Measurements from ENCODE around the gene TNFRSF8.
"Not testable (repeated sequence)": the region's sequence is repeated elsewhere in the genome, so short reads cannot be mapped to it uniquely, and the experiment has no call there.

The TNFRSF8 gene

DNA sequence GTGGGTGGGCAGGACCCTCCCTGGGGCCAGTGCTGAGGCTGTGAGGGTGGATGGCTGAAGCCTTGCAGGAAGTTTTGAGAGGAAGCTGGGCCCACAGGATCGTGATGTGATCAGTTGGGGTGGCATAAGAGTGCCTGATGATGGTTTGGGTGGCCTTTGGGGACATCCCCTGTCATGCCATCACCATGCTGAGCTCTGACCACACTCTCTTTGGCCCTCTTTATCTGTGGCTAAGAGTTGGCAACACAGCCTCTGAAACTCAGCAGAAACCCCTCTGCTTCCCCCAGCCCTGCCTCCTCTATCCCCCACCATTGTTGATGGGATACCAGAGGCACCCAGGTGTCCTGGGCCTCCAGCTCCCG is 24.0 kb upstream of the TNFRSF8 start:
- DNase-seq: no peak

DNA sequence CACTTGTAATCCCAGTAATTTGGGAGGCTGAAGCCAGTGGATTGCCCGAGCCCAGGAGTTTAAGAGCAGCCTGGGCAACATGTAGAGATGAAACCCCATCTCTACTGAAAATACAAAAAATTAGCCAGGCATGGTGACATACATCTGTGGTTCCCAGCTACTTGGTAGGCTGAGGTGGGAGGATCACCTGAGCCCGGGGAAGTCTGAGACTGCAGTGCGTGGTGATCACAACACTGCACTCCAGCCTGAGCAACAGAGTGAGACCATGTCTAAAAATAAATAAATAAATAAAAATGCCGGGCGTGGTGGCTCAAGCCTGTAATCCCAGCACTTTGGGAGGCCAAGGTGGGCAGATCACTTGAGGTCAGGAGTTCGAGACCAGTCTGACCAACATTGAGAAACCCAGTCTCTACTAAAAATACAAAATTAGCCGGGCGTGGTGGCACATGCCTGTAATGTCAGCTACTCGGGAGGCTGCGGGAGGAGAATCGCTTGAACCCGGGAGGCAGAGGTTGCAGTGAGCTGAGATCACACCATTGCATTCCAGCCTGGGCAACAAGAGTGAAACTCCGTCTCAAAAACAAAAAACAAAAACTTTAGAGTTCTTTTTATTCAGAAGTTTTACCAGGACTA is 23.2 kb upstream of the TNFRSF8 start:
- DNase-seq: not testable (repeated sequence)

DNA sequence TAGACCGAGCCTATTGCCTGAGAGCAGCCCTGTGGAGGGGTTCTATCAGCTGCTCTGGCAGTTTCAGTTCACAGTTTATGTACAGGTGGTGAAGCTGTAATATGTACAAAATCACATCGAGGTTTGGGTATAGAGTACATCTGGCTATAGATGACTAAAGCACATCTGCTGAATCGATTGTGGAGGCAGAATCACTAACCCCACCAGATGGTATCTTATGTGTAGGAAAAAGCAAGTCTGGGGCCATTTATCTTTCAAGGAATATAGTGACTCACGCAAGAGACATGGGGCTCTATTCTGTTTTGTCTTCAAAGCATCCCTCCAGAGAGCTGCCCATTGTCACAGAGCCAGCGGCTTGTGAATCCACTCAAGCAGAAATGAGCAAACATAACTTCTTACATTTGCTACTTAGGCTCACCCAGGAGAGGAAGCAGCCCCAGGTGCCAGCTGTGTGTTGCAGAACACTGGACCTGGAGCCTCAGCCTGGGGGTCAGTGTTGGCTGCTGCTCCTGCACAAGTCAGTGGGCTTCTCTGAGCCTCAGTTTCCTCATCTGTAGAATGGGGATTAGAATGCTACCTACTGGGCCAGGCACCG is 22.5 kb upstream of the TNFRSF8 start:
- peak; percentile 77 for DNase-seq

DNA sequence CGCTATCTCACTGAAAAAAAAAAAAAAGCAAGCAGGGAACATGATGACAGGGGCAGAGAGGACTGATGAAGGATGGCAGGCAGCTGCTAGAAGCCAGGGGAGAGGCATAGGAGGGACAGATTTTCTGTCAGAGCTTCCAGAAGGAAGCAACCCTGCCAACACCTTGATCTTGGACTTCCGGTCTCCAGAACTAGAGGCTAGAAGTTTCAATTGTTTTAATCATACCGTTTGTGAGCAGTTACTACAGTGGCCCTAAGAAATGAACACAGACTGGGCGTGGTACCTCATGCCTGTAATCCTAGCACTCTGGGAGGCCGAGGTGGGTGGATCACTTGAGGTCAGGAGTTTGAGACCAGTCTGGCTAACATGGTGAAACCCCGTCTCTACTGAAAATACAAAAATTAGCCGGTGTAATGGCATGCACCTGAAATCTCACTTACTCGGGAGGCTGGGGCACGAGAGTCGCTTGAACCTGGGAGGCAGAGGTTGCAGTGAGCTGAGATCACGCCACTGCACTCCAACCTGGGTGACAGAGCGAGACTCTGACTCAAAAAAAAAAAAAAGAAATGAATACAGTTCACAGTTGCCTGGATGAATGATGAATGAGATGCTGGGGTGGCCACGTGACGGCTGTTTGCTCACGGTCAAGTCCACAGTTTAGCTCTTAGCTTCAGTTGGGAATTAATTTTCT is 18.8 kb upstream of the TNFRSF8 start:
- DNase-seq: peak; percentile 73

DNA sequence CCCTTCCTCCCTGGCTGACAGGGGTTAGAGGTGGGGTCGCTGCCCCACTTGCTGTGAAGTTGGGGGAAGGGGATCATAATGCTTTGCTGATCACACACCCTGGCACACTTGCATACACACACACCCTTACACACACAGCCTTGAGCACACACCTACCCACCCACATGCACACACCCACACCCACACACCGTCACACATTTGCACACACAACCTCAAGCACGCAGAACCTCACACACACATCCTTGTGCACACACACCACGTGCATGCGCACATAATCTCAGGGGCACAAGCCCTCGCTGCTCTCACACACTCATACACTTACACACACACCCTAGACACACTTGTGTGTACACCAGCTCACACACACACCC is 16.4 kb upstream of the TNFRSF8 start:
- DNase-seq: no peak

DNA sequence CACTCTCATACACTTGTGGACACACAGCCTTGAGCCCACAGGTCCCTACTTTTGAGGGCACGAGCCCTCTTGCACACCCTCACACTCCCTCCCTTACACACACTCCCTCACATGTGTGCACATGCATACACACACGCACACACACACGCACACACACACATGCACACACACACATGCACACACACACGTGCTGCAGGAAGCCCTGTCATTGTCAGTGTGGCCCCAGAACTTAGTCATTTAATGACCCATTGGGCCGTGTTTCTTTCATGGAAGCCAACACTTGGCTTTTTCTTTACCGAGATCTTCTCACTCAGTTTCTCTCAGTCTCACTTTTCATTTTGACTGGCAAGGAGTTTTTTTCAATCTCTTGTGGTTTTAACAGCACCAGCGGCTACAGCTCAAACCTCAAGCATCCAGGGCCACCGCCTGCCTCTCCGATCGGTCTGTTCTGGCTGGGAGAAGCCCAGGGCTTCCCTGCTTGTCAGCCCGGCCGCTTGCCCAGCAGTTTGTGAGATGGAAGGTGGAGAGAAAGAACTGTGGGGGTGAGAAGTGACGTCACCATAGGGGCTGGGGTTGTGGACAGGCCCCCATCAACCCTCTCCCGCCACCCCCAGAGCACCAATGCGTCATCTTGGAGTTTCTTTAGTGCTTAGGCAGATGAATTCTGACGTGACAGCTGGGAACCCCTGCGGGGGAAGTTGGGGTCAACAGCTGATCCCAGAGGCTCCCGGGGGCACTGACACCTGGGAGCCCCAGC is 15.8 kb upstream of the TNFRSF8 start:
- DNase-seq: peak; percentile 94

DNA sequence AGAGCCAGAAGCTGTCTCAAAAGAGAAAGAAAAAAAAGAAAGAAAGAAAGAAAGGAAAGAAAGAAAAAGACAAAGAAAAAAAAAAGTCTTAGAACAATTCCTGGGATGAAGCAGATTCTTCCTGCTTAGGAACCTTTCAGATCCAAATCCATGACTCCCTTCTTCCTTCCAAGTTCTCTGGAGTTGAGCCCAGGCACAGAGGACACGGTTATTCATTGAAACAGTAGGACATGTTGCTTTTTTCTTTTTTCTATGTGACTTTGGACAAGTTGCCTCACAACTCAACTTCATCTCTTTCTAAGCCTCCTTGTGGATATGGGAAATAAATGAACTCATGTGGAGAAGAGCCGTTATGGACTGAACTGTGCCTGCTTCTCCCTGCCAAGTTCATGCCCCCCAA is 14.7 kb upstream of the TNFRSF8 start:
- DNase-seq: no peak

DNA sequence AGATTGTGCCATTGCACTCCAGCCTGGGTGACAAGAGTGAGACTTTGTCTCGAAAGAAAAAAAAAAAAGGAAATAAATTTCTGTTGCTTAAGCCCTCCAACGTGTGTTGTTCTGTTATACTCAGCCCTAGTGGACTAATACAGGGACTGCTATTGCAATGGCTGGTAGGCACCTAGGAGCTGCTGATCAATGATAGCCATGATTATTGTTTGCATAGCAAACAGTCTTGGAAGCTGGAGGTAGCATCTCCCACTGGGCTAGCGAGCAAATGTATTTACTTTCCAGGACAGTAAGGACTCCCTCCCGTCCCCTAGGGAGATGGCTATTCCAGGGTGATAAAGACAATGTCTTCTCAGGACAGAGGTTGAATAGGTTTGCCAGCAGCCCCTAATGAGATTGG is 13.5 kb upstream of the TNFRSF8 start:
- no peak for DNase-seq

DNA sequence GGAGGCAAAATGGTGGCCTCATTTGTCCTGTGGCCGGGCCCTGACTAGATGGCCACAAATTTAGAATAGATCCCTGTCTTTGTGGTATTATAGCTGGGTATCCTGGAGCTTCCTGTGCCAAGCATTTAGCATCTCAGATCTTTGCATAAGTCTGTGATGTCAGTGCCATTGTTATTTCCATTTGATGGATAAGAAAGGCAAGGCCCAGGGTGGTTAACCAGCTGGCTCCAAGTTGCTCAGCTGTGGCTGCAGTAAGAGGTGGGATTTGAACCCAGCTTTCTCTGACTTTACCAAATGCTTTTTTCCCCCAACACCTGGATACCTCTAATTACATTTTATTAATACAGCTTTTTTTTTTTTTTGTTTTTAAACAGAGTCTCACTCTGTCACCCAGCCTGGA is 11.7 kb upstream of the TNFRSF8 start:
- no peak for DNase-seq

DNA sequence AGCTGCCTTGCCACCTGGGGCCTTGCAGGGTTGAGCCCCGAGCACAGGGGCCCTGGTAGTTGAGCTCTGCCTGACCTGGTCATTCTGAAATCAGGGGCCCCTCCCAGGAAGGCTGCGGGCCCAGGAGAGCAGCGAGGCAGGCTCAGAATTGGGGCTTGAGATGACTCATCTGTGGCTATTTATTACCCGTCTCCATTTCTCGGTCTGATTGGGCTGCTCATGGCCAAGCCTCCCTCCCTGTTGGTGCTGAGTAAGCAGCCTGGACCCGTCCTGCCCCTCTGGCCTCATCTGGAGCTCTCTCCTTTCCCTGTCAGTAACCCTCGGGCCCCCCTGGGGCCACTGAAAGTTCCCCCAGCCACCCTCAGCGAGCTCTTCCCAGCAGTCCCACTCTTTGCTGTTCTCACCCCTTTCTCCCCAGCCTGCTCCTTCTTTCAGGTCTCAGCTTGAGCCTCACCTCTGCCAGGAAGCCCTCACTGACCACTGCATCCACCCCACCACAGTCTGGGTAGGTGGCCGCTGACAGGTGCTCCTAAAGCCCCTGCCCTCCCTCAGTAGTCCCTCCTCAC is 11.0 kb upstream of the TNFRSF8 start:
- peak; percentile 95 for DNase-seq

DNA sequence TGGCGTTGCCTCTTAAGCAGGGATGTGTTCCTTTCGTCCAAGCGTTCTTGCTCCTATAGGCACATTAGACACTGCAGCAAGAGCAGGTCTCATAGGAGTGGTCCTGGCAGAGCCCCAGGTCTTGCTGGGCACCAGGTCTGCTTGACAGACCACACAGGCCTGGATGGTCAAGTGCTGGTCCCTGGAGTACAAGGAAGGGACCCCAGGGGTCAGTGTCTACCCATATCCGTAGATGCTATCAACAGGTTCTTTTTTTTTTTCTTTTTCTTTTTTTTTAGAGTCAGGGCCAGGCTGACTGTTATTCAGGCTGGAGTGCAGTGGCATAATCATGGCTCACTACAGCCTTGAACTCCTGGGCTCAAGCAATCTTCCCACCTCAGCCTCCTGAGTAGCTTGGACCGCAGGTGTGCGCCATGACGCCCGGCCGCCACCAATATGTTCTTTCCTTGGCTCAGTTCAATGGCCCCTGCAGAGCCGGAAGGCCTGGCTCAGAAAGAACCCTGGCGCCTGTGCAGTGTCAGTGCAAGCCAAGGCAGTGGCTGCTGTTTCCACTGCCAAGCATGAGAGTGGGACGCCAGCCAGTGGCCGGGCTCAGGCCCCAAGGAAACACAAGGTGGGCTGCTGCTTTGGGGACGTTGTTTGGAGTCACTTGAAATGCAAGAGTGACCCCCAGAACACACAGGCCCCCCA is 10.0 kb upstream of the TNFRSF8 start:
- DNase-seq: no peak

DNA sequence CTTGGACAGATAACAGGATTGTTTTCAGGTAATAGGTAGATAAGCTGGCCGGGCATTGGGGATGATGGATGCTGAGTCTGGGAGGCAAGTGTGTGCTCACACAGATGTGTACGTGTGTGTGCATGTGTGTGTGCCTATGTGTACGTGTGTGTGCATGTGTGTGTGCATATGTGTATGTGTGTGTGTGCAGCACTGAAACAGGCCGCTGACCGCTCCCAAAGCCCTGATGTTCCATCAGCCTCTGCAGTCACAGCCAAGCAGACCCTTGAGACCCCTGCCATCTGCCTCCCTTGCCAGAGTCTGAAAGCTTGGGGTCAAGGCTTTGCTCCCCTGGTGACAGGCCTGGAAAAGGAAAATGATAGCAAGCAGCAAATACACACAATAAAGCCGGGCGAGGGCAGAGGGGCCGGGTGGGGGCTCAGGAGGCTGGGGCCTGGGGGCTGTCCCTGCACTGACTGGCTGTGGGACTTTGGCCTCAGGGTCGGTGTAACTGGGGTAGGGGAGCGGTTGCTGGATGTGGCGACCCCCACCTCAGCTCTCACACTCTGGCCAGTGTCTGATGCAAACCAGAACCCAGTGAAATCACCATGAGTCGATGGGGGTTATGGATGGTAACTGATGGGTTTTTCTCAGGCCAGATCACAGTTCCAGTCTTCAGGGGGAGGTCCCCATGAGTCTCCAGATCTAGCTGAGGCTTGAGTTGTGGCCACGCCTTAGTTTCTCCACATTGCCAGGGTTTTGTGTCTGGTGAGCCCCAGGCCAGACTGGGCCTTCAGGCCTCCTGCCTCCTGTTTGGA is 9.2 kb upstream of the TNFRSF8 start:
- peak; percentile 64 for DNase-seq

DNA sequence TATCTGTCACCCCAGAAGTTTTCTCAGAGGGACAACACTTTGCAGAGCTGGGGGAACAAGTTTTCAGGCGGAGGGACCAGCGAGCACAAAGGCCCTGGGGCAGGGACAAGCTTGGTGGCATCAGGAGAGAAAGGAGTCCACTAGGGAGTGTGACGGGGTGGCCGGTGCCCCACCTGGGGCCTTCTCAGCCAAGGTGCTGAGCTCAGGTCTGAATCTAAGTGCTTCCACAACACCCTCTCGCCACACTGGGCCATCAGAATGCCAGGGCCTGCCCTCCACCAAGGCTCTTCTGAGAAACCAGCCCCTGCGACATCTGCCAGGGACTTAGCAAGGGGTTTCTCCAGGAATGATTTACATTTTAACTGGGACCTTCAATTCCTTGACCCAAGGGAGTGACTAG is 7.8 kb upstream of the TNFRSF8 start:
- DNase-seq: no peak

DNA sequence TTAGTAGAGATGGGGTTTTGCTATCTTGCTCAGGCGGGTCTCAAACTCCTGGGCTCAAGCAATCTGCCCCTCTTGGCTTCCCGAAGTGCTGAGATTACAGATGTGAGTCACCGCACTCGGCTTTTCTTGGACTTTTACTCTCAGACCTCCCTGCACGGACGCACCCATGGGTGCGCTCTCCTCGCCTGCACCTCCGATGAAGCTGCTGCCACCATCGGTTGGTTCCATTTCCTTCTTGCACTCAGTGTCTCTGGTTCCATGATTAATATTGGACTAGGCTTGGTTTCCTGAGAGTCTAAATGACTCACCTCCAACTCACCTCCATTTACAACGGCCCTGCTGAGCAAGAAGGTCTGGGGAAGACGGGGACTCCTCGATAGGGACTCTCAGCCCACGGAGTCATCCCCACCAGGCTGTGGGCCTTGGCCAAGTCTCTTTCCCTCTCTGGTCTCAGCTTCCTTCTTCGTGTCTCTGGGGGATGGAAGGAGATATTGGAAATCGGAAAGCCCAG is 6.7 kb upstream of the TNFRSF8 start:
- DNase-seq: peak; percentile 91

DNA sequence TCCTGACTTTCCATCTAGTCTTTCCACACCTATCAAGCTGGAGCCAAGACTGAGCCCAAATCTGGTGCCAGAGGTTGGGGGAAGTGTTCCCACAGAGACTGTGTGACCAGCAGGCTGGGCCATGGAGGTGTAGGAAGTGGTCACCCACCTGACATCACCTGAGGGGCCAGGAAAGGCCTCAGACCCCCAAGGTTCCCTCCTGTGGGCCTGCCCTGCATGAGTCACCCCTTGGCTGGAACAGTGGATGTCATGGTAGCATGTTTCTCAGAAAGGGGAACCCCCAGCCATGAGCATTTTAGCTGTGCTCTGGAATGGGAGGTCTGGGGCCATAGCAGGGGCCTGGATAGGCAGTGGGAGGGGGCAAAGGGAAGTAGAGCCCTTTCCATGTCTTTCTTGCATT is 5.7 kb upstream of the TNFRSF8 start:
- DNase-seq: peak; percentile 82

DNA sequence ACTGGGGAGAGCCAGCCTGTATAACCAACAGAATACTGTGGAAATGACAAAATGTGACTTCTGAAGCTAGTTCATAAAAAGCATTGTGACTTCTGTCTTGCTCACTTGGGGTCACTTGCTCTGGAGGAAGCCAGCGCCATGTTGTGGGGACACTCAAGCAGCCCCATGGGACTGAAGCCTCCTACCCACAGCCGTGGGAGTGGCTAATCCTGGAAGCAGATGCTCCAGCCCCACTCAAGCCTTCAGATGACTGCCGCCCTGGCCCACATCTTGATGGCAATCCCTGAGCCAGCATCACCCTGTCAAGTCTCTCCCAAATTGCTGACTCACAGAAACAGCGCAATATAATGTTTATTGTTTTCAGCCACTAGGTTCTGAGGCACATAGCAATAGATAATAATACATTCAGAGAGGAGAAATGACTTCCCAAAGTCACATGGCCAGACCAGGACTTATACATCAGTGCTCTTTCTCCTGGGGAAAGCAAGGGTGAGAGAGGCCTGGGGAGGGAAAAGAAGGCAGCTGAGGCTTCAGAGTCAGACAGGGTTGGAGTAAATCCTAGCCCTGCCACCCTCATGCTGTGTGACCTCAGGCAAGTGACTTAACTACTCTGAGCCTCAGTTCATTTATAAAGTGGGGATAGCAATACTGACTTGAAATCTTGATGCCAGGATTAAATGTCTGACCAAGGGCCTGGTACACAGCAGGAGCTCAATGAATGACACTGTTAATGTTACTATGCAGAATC is 5.0 kb upstream of the TNFRSF8 start:
- no peak for DNase-seq

DNA sequence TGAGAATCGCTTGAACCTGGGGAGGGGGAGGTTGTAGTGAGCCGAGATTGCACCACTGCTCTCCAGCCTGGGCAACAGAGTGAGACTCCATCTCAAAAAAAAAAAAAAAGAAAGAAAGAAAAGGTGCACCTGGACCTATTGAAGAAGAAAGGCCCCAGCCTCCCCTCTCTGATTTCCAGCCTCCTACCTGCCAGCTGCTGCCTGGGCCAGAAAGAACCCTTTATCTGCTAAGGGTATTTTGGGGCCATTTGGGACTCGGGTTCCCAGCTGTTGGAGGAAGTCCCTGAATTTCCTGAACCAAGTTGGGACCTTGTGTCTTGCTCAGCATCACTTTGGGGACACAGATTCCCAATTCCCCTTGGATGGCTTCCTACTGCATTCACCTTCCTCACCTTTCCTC is 3.9 kb upstream of the TNFRSF8 start:
- DNase-seq: no peak

DNA sequence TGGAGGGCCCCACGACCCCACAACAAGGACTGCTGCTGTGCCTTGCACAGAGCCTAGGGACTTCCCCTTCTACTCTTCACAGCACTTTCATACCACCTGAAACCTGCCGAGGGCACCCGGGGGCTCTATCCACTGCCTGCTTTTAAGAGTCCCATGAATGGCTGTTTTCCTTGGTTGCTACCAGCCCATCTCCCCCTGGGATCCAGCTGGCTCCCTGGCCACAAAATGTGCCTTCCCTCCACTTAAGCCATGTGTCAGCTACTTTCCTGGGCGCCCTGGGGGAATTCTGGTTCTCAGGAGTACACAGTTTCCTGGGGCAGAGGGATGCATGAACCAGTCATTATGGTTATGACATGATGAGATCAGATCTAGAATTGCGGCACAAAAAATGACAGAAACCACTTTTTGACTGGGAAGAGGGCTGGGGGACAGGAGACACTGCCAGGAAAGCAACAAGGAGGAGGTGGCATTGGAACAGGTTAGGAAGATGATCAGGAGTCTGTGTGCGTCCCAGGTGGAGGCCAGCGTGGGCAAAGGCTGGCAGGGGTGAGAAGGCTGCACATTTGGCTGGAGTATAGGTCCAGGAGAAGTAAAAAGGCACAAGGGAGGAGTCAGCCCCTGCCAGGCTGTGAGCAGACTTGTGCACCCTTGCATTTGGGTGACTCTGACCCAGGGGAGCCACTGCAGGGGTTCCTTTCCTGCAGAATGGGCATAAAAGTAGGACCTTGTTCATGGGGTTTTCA is 3.2 kb upstream of the TNFRSF8 start:
- DNase-seq: peak; percentile 85

DNA sequence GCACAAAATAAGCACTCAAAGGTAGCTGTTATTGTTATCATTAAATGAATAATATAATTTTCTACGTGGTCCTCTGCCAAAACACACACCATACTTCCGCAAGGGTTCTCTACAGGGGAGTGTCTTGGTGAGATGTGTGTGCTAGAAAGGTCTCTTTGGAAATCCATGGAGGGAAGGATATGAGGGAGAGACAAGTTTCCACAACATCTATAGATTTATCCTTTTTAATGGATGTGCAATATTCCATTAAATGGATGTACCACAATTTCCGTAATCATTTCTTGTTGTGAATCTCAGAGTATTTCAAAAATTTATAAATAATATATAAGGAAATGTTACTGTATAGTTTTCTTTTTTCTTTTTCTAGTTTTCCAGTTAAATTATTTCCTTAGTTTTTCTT is 2.6 kb upstream of the TNFRSF8 start:
- DNase-seq: no peak
